HG02973 (cell line): ENCODE data around the gene DEAF1.

ENCODE experiments used
- ATAC-seq: cut with Tn5 transposase; IDR thresholded peaks from one replicate; pipeline ENCODE4 v1.9.1; 2021; ENCODE audit warnings: moderate library complexity; ENCODE audit not compliant: unreplicated experiment

Gene DEAF1

GRCh38 chr11:614623-615503 lies 80.2 kb downstream of the DEAF1 start:
- no peak for ATAC-seq

- no peak for ATAC-seq
Observed at GRCh38 chr11:614021-614622, 80.9 kb downstream of the DEAF1 start.

GRCh38 chr11:613369-613968 lies 81.6 kb downstream of the DEAF1 start:
- no peak for ATAC-seq

- no peak for ATAC-seq
Observed at GRCh38 chr11:612961-613300, 82.1 kb downstream of the DEAF1 start.

GRCh38 chr11:612201-612960 lies 82.6 kb downstream of the DEAF1 start:
- ATAC-seq: no peak

GRCh38 chr11:611001-611996 lies 83.7 kb downstream of the DEAF1 start:
- no peak for ATAC-seq

- ATAC-seq: no peak
Observed at GRCh38 chr11:610146-610801, 84.7 kb downstream of the DEAF1 start.

- ATAC-seq: no peak
Observed at GRCh38 chr11:609341-609811, 85.6 kb downstream of the DEAF1 start.

GRCh38 chr11:608791-609251 lies 86.2 kb downstream of the DEAF1 start:
- no peak for ATAC-seq

- no peak for ATAC-seq
Observed at GRCh38 chr11:607971-608659, 86.9 kb downstream of the DEAF1 start.

GRCh38 chr11:607020-607780 lies 87.8 kb downstream of the DEAF1 start:
- no peak for ATAC-seq

GRCh38 chr11:606245-606644 lies 88.8 kb downstream of the DEAF1 start:
- no peak for ATAC-seq

GRCh38 chr11:605286-606129 lies 89.5 kb downstream of the DEAF1 start:
- ATAC-seq: no peak

- no peak for ATAC-seq
Observed at GRCh38 chr11:603154-603553, 91.9 kb downstream of the DEAF1 start.

- ATAC-seq: no peak
Observed at GRCh38 chr11:601573-602245, 93.3 kb downstream of the DEAF1 start.

- no peak for ATAC-seq
Observed at GRCh38 chr11:598005-598680, 96.9 kb downstream of the DEAF1 start.
